Esophagus muscularis mucosa (tissue), 4 donors: ENCODE results near the gene SHC1. TPM values are rescaled to one million over a fixed set of nuclear protein-coding genes. Genes with fewer than 3 reads are reported as not detected.

Experiments
- DNase-seq: peaks from one replicate; pipeline ENCODE4 v3.0.0-alpha.2; 2017; ENCODE audit errors: extremely low spot score
- H3K27ac ChIP-seq, 4 donors: fragments of 200-600 bp; sonication (generic); replicated peaks in 1 of 4; 1 replicate in 3 of 4; 2 replicates in 1 of 4; pipeline ENCODE4 v1.5.1; 2016 to 2019; ENCODE audit warnings: mild to moderate bottlenecking in 1 of 4
- H3K27me3 ChIP-seq, 4 donors: fragments of 200-600 bp; sonication (generic); one replicate each; pipeline versions ENCODE4 v1.5.1 to v1.6.0; 2016 to 2019
- H3K36me3 ChIP-seq, 4 donors: fragments of 200-600 bp; sonication (generic); one replicate each; pipeline ENCODE4 v1.5.1; 2016 to 2019
- H3K4me1 ChIP-seq, 4 donors: fragments of 200-600 bp; sonication (generic); one replicate each; pipeline ENCODE4 v1.5.1; 2016 to 2019
- H3K4me3 ChIP-seq, 4 donors: fragments of 200-600 bp; sonication (generic); 1 replicate in 2 of 4; 2 replicates in 2 of 4; pipeline ENCODE4 v1.5.1; 2016 to 2019; ENCODE audit warnings: mild to moderate bottlenecking in 4 of 4, moderate library complexity in 1 of 4
- H3K9me3 ChIP-seq, 4 donors: fragments of 200-600 bp; sonication (generic); 1 replicate in 3 of 4; 2 replicates in 1 of 4; pipeline ENCODE4 v1.5.1; 2016 to 2019
- CTCF ChIP-seq, 3 experiments: fragments of 200-600 bp in 2 of 3; fragments of 450-650 bp in 1 of 3; sonication (generic) in 2 of 3; IDR thresholded peaks; one replicate each; pipeline ENCODE4 v1.5.1; 2017 to 2019; ENCODE audit warnings: antibody characterized with exemption in 3 of 3, mild to moderate bottlenecking in 2 of 3, moderate library complexity in 1 of 3
- EP300 ChIP-seq: sonication (generic); formaldehyde crosslinking; IDR thresholded peaks from one replicate; pipeline ENCODE4 v1.6.1; 2017; ENCODE audit warnings: antibody characterized with exemption
- POLR2A ChIP-seq: fragments of 450-650 bp; IDR thresholded peaks from one replicate; pipeline ENCODE4 v1.6.1; 2017; ENCODE audit warnings: antibody characterized with exemption, moderate library complexity, mild to moderate bottlenecking, low read depth
- POLR2AphosphoS5 ChIP-seq, 2 donors: sonication (generic); formaldehyde crosslinking; IDR thresholded peaks; one replicate each; pipeline ENCODE4 v1.6.1; 2017; ENCODE audit warnings: antibody characterized with exemption in 2 of 2
- WGBS: methylation state at CpG from one replicate; pipeline ENCODE4 v1.1.5; 2018; 5-methylcytosine and 5-hydroxymethylcytosine counted together
- intact Hi-C: fragments of 100-400 bp; cut with DNase I; formaldehyde crosslinking; loops from one replicate; pipeline ENCODE4 v1.15.1; 2023
- total RNA-seq, 4 donors: library from RNA; depleted of rRNA; stranded (reverse); fragments of >200 nt; gene quantifications; one replicate each; pipeline versions ENCODE4 v1.1.0 to v1.2.1, GENCODE V29; 2016

Gene SHC1
- total RNA-seq, 4 donors from 2014 or later: 60.6 to 101 (median 93.4) TPM

DNA sequence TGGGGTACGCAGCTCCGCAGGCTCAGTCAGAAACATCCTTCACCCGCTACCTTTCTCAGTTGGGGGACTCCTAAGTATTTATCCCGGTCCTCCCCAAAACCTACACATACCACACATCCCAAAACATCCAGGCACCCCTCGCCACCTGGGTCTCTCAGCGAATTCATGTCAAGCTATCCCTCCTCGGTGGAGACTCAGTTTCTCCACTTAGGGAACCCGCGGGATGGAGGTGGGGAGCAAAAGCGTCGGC lies 30.8 kb upstream of the SHC1 start:
- H3K27me3 ChIP-seq: no peaks in the 10 kb centered on the region
- H3K4me1 ChIP-seq: peaks cover 39 to 57% (median 50%) of the 10 kb centered on the region in 4 donors
- H3K4me3 ChIP-seq: peak overlapping the region; percentile 80 to 97 (median 92)
- no peak for TF ChIP-seq EP300
- WGBS: 0% methylated on average over 4 of the region's 11 CpGs
- peak overlapping the region; percentile 97 to 99 (median 98) for H3K27ac ChIP-seq
- DNase-seq: no peak
- intact Hi-C loops: no loop called here
- H3K36me3 ChIP-seq: no peaks in the 10 kb centered on the region
- no peaks in the 10 kb centered on the region for H3K9me3 ChIP-seq

DNA sequence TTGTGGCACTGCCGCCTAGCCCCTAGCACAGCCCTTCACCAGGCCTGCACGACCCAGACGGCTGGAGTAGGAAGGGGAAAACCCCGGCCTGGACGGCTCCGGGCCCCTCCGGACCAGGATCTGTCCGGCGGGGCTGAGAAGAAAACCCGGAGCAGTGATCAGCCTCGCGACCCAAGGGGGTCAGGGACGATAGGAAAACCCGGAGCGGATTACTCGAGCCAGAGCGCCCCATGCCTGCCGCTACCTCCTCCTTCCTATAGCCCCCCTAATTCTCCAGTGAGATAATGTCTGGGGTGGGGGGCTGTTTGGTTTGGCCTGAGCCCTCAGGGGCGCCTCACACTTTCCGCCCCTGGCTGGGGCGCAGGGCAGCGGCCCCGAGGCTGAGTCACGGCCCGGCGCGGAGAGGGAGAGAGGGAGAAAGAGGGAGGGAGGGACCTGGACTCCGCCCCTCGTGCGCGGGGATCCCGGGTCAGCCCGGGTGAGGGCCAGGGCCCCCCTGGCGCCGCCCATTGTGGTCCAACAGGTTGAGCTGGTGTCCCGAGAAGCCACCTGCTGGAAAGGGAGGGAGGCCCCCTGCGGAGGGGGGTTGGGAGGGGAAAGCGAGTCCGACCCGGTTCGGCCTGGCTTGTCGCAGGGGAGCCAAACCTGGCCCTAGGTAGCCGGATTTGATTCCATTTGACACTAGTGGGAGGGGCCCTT lies 30.3 kb upstream of the SHC1 start:
- no peak for DNase-seq
- WGBS: under 1% methylated on average over 24 of the region's 43 CpGs
- Histone ChIP-seq H3K27me3 (no peaks in the 10 kb centered on the region), H3K27ac (peak overlapping the region; percentile 97 to 99 (median 98)), H3K36me3 (no peaks in the 10 kb centered on the region), H3K4me3 (peak overlapping the region; percentile 80 to 97 (median 92)), H3K4me1 (peaks cover 34 to 53% (median 46%) of the 10 kb centered on the region in 4 donors), H3K9me3 (no peaks in the 10 kb centered on the region)
- no peak for TF ChIP-seq EP300
- peak in 1 of 3 experiments; percentile 17 for TF ChIP-seq CTCF (IDR thresholded peaks at IDR 0.05)
- peak; percentile 80 to 89 for TF ChIP-seq POLR2AphosphoS5 (IDR thresholded peaks at IDR 0.05)
- TF ChIP-seq POLR2A: peak; percentile 93
- intact Hi-C loops: no loop called here

DNA sequence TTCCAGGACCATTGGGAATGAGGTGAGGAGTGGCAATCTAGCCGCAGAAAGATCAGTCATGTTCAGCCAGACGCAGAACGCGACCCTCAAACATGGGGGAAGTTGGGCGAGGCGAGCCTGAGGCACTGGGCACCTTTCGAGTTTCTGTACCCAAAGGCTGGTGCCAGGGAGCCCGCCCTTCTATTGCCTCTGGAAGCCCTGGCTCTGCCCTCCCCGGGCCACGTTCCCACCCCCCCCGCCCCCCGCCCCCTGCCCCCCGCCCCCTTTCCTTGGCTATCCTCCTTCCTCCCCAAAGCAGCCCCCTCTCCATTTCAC lies 29.8 kb upstream of the SHC1 start:
- H3K36me3 ChIP-seq: no peaks in the 10 kb centered on the region
- peaks cover 29 to 53% (median 46%) of the 10 kb centered on the region in 4 donors for H3K4me1 ChIP-seq
- peak overlapping the region; percentile 80 to 97 (median 92) for H3K4me3 ChIP-seq
- 0% methylated on average over 7 of the region's 13 CpGs for WGBS
- no peak for DNase-seq
- peak overlapping the region; percentile 97 to 99 (median 98) for H3K27ac ChIP-seq
- TF ChIP-seq EP300 (no peak), POLR2AphosphoS5 (IDR thresholded peaks at IDR 0.05) (no peak), POLR2A (no peak), CTCF (IDR thresholded peaks at IDR 0.05) (no peak)
- H3K9me3 ChIP-seq: no peaks in the 10 kb centered on the region
- intact Hi-C loops: no loop called here
- no peaks in the 10 kb centered on the region for H3K27me3 ChIP-seq

DNA sequence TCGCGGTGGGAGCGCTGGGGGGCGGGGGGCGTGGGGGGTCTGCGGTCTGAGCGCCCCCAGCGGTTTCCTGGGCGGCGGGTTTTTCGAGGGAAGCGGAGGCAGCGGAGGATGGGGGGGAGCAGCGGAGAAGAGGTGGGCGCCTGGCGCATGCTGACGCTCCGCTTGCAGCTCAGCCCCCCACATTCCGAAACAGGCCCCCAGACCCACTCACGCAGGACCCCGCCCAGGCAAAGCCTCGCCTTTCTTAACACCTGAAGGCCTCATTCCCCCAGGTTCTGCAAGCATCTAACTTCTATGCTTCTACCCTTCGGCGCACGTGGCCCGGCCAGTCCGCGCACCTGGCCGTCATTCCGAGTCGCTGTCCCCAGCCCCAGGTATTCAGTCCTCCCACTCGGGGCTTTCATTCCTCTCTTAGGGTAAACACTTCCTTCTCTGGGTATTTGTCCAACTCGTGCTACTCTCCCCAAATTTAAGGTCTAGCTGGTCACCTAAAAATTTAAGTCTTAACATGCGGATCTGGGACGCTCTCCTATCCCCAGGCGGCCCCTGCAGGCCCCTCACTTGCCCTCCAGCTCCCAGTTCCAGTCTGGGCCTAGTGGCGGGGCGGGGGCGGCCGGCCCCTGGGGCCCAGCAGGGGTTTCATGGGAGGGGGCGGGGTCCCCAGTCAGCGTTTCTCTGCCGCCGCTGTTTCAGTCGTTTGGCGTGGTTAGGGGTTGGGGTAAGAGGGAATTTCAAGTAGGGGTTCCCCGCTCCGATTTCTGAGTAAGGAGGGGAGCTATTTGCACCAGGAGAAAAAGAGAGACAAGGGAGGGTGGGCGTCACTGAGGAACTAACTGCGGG lies 29.2 kb upstream of the SHC1 start:
- no peaks in the 10 kb centered on the region for H3K9me3 ChIP-seq
- H3K4me3 ChIP-seq: peak overlapping the region; percentile 80 to 97 (median 92)
- H3K4me1 ChIP-seq: peaks cover 24 to 49% (median 44%) of the 10 kb centered on the region in 4 donors
- no peak for TF ChIP-seq EP300
- TF ChIP-seq CTCF (IDR thresholded peaks at IDR 0.05): no peak
- no peak for TF ChIP-seq POLR2A
- no peak for TF ChIP-seq POLR2AphosphoS5 (IDR thresholded peaks at IDR 0.05)
- no peak for DNase-seq
- no peaks in the 10 kb centered on the region for H3K27me3 ChIP-seq
- 3% methylated on average over 20 of the region's 50 CpGs for WGBS
- peak overlapping the region; percentile 97 to 99 (median 98) for H3K27ac ChIP-seq
- intact Hi-C loops: loop anchor here (5.0 kb wide), 1 partner anchor 37 kb away; the partner anchor contains the start of gene PYGO2
- no peaks in the 10 kb centered on the region for H3K36me3 ChIP-seq

- WGBS: 24% methylated on average over 19 of the region's 40 CpGs
- Histone ChIP-seq H3K9me3 (no peaks in the 10 kb centered on the region), H3K27me3 (no peaks in the 10 kb centered on the region), H3K36me3 (no peaks in the 10 kb centered on the region), H3K4me3 (peak overlapping the region; percentile 80 to 97 (median 92)), H3K4me1 (peaks cover 17 to 41% (median 36%) of the 10 kb centered on the region in 4 donors), H3K27ac (peak overlapping the region; percentile 97 to 99 (median 98))
- TF ChIP-seq EP300 (no peak), POLR2AphosphoS5 (IDR thresholded peaks at IDR 0.05) (peak; percentile 21 to 55), CTCF (IDR thresholded peaks at IDR 0.05) (peak; percentile 67 to 85 (median 78))
- intact Hi-C loops: loop anchor here (5.0 kb wide), 1 partner anchor 37 kb away; the partner anchor contains the start of gene PYGO2
- no peak for DNase-seq
Measured at GRCh38 chr1:154998818-154999570, 28.4 kb upstream of the SHC1 start.
